ENCODE results near the gene SCAMP1. TPM values are rescaled to one million over a fixed set of nuclear protein-coding genes. Genes with fewer than 3 reads are reported as not detected.

The SCAMP1 gene
- total and polyA plus RNA-seq, 2 of the 13 experiments (the other 11 are each of a cell fraction or from before 2014, with no cell fraction given): 18.2 to 33.7 TPM

DNA sequence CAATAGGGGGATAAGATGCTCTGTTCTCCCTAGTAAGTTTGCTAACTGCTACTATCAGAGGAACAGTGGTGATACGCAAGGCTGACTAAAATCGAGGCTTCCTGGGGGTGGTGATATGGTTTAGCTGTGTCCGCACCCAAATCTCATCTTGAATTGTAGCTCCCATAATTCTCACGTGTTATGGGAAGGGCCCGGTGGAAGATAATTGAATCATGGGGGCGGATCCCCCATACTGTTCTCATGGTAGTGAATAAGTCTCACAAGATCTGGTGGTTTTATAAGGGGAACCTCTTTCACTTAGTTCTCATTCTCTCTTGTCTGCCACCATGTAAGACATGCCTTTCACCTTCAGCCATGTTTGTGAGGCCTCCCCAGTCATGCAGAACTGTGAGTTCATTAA, 153.0 kb downstream of the SCAMP1 start:
- H3K9ac ChIP-seq (ENCODE audit: insufficient read depth, low read depth, low read length): no peak overlapping the region
- no peak overlapping the region for H3K4me3 ChIP-seq (replicated peaks in 1 of 3; ENCODE audit: insufficient read depth in 1 of 3, low read depth in 2 of 3, low read length in 3 of 3)
- intact Hi-C loops (cut with micrococcal nuclease; ENCODE audit: unreplicated experiment): no loop called here
- no TSS peak for BruUV-seq (replicated peaks)
- no peaks in the 10 kb centered on the region for H4K20me1 ChIP-seq (ENCODE audit: insufficient read depth, low read length)
- no peaks in the 10 kb centered on the region for H3K9me3 ChIP-seq (ENCODE audit: low read length)
- no peak overlapping the region for H3K27ac ChIP-seq (ENCODE audit: extremely low read length, insufficient read depth, low read length)
- DNase-seq (ENCODE audit: low spot score) (no peak), ATAC-seq (no peak), FAIRE-seq (no peak)
- H3K79me2 ChIP-seq (ENCODE audit: insufficient read depth, low read length): peaks cover 6% of the 10 kb centered on the region
- no peak overlapping the region for H3K4me2 ChIP-seq (ENCODE audit: low read depth, low read length)
- H3K27me3 ChIP-seq (ENCODE audit: control insufficient read depth in 1 of 2, insufficient read depth in 2 of 2, low read length in 2 of 2): no peaks in the 10 kb centered on the region
- H2AFZ ChIP-seq (ENCODE audit: low read length): no peak overlapping the region
- ChIA-PET CTCF (ENCODE audit: low intra/inter-chr PET ratio, low total read pairs) (no interaction called here), POLR2A (no interaction called here)
- in situ Hi-C loops (cut with HindIII; ENCODE audit: extremely low pct_ligation_motif_present, low pct_unique_long_range_greater_than_20kb): no loop called here
- peaks cover 30% of the 10 kb centered on the region for H3K4me1 ChIP-seq (ENCODE audit: insufficient read depth, low read length)
- WGBS (ENCODE audit: low lambda C conversion rate): 86% methylated on average over 6 of the region's 6 CpGs
- TF ChIP-seq ZSCAN22 (CRISPR knock-in tag; IDR thresholded peaks at IDR 0.05) (no peak), FOXA3 (CRISPR knock-in tag; IDR thresholded peaks at IDR 0.05) (no peak), MLX (CRISPR knock-in tag; IDR thresholded peaks at IDR 0.05) (no peak), HNRNPLL (IDR thresholded peaks at IDR 0.05; ENCODE audit: low read depth, low read length, poor library complexity, severe bottlenecking) (no peak), CREBL2 (CRISPR knock-in tag; IDR thresholded peaks at IDR 0.05; ENCODE audit: borderline replicate concordance) (no peak), TRIM22 (IDR thresholded peaks at IDR 0.05) (no peak), ZNF235 (CRISPR knock-in tag; IDR thresholded peaks at IDR 0.05; ENCODE audit: borderline replicate concordance) (no peak)
- peaks cover 3 to 4% of the 10 kb centered on the region in 2 experiments; a peak in 3 of 5 replicates for H3K36me3 ChIP-seq (replicated peaks in 1 of 2; ENCODE audit: control insufficient read depth in 1 of 2, insufficient read depth in 2 of 2, low read length in 2 of 2)

Data from HepG2 (cell line).